Activated naive CD4-positive, alpha-beta T cell treated with anti-CD3 and anti-CD28 coated beads for 36 hours (primary cell): Measurements from ENCODE around the gene PEX12. TPM values are rescaled to one million over a fixed set of nuclear protein-coding genes. Genes with fewer than 3 reads are reported as not detected.
"Not testable (repeated sequence)": the region's sequence is repeated elsewhere in the genome, so short reads cannot be mapped to it uniquely, and the experiment has no call there.

Experiments
- CTCF ChIA-PET: fragments of 350-600 bp; sonication (Branson Sonifier 250); formaldehyde crosslinking; loops from one replicate; lab custom pipeline; 2021; ENCODE audit warnings: antibody characterized with exemption; lab: Charles Lee
- DNase-seq: peaks from one replicate; pipeline ENCODE4 v3.0.0-alpha.2; 2020
- H3K27ac Mint-ChIP-seq: one replicate; pipeline ENCODE4 v1.8.0; 2021; ENCODE audit warnings: mild to moderate bottlenecking, mixed read lengths
- H3K27me3 Mint-ChIP-seq: one replicate; pipeline ENCODE4 v1.8.0; 2021; ENCODE audit warnings: low read depth, mixed read lengths
- H3K36me3 Mint-ChIP-seq: one replicate; pipeline ENCODE4 v1.8.0; 2021; ENCODE audit warnings: low read depth, mixed read lengths
- H3K4me1 Mint-ChIP-seq: one replicate; pipeline ENCODE4 v1.8.0; 2021; ENCODE audit warnings: low read depth, mixed read lengths
- H3K4me3 Mint-ChIP-seq: one replicate; pipeline ENCODE4 v1.8.0; 2021; ENCODE audit warnings: mild to moderate bottlenecking, moderate library complexity, mixed read lengths
- H3K9me3 Mint-ChIP-seq: one replicate; pipeline ENCODE4 v1.8.0; 2021; ENCODE audit warnings: mixed read lengths
- intact Hi-C: fragments of 100-400 bp; cut with micrococcal nuclease; formaldehyde crosslinking; loops from one replicate; pipeline ENCODE4 v1.15.1; 2023
- total RNA-seq, 2 experiments: library from RNA; stranded (reverse); gene quantifications; one replicate each; pipeline ENCODE4 v1.2.3, GENCODE V29; 2021

The PEX12 gene
- total RNA-seq, 2 experiments from 2014 or later: 6.2 to 6.5 TPM

GRCh38 chr17:35569405-35569804 is 9.0 kb downstream of the PEX12 start:
- H3K36me3 Mint-ChIP-seq: peaks cover 4% of the 10 kb centered on the region
- no peak overlapping the region for H3K27ac Mint-ChIP-seq
- CTCF ChIA-PET: no interaction called here

DNA sequence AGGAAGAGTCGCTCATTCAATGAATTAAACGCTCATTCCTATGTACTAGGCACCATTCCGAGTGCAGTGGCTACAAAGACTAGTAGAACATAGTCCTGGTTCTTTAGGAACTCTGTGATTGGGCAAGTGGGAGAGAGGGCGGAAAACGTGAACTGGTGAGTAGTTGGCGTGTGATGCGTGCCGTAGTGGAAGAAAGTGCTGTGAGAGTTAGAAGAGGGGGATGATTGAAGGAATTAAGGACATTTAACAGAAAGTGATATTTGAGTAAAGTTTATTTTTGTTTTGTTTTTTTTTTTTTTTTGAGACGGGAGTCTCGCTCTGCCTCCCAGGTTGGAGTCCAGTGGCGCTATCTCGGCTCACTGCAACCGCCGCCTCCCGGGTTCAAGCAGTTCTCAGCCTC is 9.8 kb downstream of the PEX12 start:
- intact Hi-C loops: loop anchor here (1.0 kb wide), 2 partner anchors 10 to 19 kb away; partner anchors contain the start of genes AP2B1 and PEX12
- peak; percentile 54 for DNase-seq
- Mint-ChIP-seq H3K9me3 (no peaks in the 10 kb centered on the region), H3K27ac (peak overlapping the region; percentile 86), H3K36me3 (peaks cover 4% of the 10 kb centered on the region), H3K4me1 (peaks cover 29% of the 10 kb centered on the region), H3K27me3 (no peaks in the 10 kb centered on the region), H3K4me3 (peak overlapping the region; percentile 82)
- CTCF ChIA-PET: interaction anchor here (1.0 kb wide), 3 partner anchors 10 to 256 kb away, joined by 3 to 4 read pairs (median 3); partner anchors contain the start of gene PEX12

More at GRCh38 chr17:35569405-35569804, 9.0 kb downstream of the PEX12 start:
- DNase-seq: no peak
- Mint-ChIP-seq H3K4me3 (peak overlapping the region; percentile 82), H3K27me3 (no peaks in the 10 kb centered on the region), H3K9me3 (no peaks in the 10 kb centered on the region), H3K4me1 (peaks cover 29% of the 10 kb centered on the region)
- intact Hi-C loops: no loop called here

GRCh38 chr17:35566968-35567367 is 11.4 kb downstream of the PEX12 start:
- intact Hi-C loops: no loop called here
- peaks cover 29% of the 10 kb centered on the region for H3K4me1 Mint-ChIP-seq
- peak overlapping the region; percentile 34 for H3K27ac Mint-ChIP-seq
- H3K4me3 Mint-ChIP-seq: peak overlapping the region; percentile 82
- H3K9me3 Mint-ChIP-seq: no peaks in the 10 kb centered on the region
- H3K27me3 Mint-ChIP-seq: no peaks in the 10 kb centered on the region
- CTCF ChIA-PET: no interaction called here
- no peak for DNase-seq
- H3K36me3 Mint-ChIP-seq: peaks cover 4% of the 10 kb centered on the region

DNA sequence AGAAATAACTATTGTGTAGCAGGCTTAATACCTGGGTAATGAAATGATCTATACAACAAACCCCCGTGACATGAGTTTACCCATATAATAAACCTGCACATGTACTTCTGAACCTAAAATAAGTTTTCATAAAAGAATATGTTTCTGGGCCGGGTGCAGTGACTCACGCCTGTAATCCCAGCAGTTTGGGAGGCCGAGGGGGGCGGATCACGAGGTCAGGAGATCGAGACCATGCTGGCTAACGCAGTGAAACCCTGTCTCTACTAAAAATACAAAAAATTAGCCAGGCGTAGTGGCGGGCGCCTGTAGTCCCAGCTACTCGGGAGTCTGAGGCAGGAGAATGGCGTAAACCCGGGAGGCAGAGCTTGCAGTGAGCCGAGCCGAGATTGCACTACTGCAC is 15.2 kb downstream of the PEX12 start:
- intact Hi-C loops, H3K27ac Mint-ChIP-seq, H3K27me3 Mint-ChIP-seq, H3K9me3 Mint-ChIP-seq, H3K4me3 Mint-ChIP-seq, DNase-seq, H3K36me3 Mint-ChIP-seq: not testable (repeated sequence)
- H3K4me1 Mint-ChIP-seq: peaks cover 10% of the 10 kb centered on the region
- CTCF ChIA-PET: interaction anchor here (0.6 kb wide), 1 partner anchor 263 kb away, joined by 3 read pairs; no protein-coding TSS in a partner anchor

DNA sequence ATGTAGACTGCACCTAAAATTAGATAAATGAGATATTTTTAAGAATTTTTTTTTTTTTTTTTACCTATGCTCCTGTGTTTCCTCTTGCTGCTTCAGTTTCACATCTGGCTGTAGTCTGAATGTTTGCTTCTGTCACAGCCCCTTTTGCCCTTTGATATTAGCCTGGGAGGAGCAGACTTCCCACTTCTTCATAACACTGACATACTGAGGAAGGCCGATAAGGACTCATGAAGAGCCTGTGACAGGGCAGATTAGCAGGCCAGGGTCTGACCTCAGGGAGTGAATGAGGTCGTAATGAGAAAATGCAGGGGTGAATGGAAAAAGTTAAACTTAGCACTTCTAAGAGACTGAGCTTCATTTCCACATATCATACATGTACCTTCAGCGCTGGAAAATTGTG is 17.7 kb downstream of the PEX12 start, which contains the start of gene SLFN14:
SLFN14 (minus strand) TSS at position 117 of the 400 bp plus-strand sequence. CDS start 2,757 bp downstream, outside the sequence.
- DNase-seq: no peak
- Mint-ChIP-seq H3K4me1 (peaks cover 3% of the 10 kb centered on the region), H3K27me3 (no peaks in the 10 kb centered on the region), H3K36me3 (no peaks in the 10 kb centered on the region), H3K4me3 (no peak within 1 kb of the TSS), H3K9me3 (no peaks in the 10 kb centered on the region), H3K27ac (no peak within 1 kb of the TSS)
- intact Hi-C loops: no loop called here
- CTCF ChIA-PET: interaction anchor here (0.6 to 1.2 kb wide), 4 partner anchors 9 to 241 kb away, joined by 3 read pairs; no protein-coding TSS in a partner anchor

GRCh38 chr17:35559495-35560210 is 18.7 kb downstream of the PEX12 start:
- H3K4me1 Mint-ChIP-seq: peaks cover 3% of the 10 kb centered on the region
- H3K4me3 Mint-ChIP-seq: no peak overlapping the region
- no peak for DNase-seq
- H3K27me3 Mint-ChIP-seq: no peaks in the 10 kb centered on the region
- no peak overlapping the region for H3K27ac Mint-ChIP-seq
- CTCF ChIA-PET: interaction anchor here (1.1 to 1.3 kb wide), 2 partner anchors 8 to 10 kb away, joined by 3 read pairs; no protein-coding TSS in a partner anchor
- intact Hi-C loops: no loop called here
- no peaks in the 10 kb centered on the region for H3K9me3 Mint-ChIP-seq
- H3K36me3 Mint-ChIP-seq: no peaks in the 10 kb centered on the region

DNA sequence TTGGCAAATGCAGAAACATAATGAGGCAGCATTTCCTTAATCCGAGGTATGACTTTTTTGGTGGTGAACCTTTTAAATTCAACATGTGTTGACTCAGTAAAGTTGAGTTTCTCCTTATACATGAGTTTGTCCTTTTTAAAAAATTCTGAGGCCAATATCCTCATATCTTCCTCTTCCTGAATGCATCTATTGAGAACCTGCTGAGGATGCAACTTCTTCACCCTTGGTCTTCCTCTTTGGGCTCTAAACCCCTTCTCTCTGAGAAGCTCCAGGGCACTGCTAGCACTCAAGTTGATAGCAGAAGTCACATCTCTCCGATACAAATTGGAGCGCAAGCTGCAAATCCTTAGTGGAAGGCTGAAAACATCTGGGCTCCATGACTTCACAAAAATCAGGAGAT is 21.0 kb downstream of the PEX12 start:
- CTCF ChIA-PET: interaction anchor here (0.7 to 0.9 kb wide), 3 partner anchors 159 to 245 kb away, joined by 3 to 4 read pairs (median 4); no protein-coding TSS in a partner anchor
- no peak for DNase-seq
- H3K27me3 Mint-ChIP-seq: no peaks in the 10 kb centered on the region
- H3K36me3 Mint-ChIP-seq: no peaks in the 10 kb centered on the region
- no peak overlapping the region for H3K4me3 Mint-ChIP-seq
- intact Hi-C loops: no loop called here
- no peak overlapping the region for H3K27ac Mint-ChIP-seq
- no peaks in the 10 kb centered on the region for H3K9me3 Mint-ChIP-seq
- peaks cover 3% of the 10 kb centered on the region for H3K4me1 Mint-ChIP-seq

DNA sequence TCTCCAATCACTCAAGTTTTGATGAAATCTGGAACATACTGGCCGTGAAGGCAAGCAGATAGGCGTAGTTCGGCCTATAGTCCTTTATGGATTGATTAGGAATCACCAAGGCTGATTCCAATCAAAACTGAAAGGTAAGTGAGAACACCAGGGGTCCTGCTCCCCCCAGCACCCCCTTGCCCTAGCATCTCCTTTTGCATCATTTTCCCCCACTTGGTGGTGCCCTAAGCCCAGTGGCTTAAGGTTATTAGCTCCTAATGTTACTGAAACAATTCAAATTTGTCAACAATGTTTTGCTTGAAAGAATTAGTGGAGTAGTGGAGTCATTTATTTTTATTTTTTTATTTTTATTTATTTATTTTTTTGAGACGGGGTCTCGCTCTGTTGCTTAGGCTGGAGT is 22.7 kb downstream of the PEX12 start:
- Mint-ChIP-seq H3K9me3 (no peaks in the 10 kb centered on the region), H3K27ac (no peak overlapping the region), H3K4me3 (no peak overlapping the region), H3K4me1 (peaks cover 1% of the 10 kb centered on the region), H3K36me3 (no peaks in the 10 kb centered on the region), H3K27me3 (no peaks in the 10 kb centered on the region)
- peak; percentile 39 for DNase-seq
- intact Hi-C loops: loop anchor here (2.0 kb wide), 1 partner anchor 191 kb away; no protein-coding TSS in a partner anchor
- CTCF ChIA-PET: interaction anchor here (1.0 kb wide), 1 partner anchor 192 kb away, joined by 3 read pairs; no protein-coding TSS in a partner anchor

- Mint-ChIP-seq H3K27me3 (no peaks in the 10 kb centered on the region), H3K36me3 (no peaks in the 10 kb centered on the region), H3K9me3 (no peaks in the 10 kb centered on the region), H3K4me3 (no peak overlapping the region), H3K4me1 (no peaks in the 10 kb centered on the region), H3K27ac (no peak overlapping the region)
- peak; percentile 26 for DNase-seq
- CTCF ChIA-PET: interaction anchor here (1.1 kb wide), 1 partner anchor 12 kb away, joined by 5 read pairs; no protein-coding TSS in a partner anchor
- intact Hi-C loops: loop anchor here (2.0 kb wide), 1 partner anchor 192 kb away; no protein-coding TSS in a partner anchor
Measured at GRCh38 chr17:35554668-35555067, 23.7 kb downstream of the PEX12 start.

DNA sequence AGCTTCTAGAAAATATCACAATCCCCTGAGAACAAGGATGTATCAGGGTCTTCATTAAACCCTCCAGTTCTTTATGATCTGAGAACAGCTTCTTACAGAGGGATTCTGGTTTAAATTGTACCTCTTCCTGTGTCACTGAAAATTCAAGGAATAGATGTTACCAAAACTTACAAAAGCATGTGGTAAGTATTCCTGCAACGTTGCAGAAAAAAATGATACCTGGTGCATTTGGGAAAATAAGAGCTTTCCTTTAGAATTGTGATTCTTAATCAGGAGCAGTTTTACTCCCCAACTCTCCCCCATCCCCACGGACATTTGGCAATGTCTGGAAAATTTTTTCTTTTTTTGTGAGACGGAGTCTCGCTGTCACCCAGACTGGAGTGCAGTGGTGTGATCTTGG is 25.1 kb downstream of the PEX12 start:
- no peak for DNase-seq
- no peak overlapping the region for H3K27ac Mint-ChIP-seq
- CTCF ChIA-PET: no interaction called here
- no peaks in the 10 kb centered on the region for H3K9me3 Mint-ChIP-seq
- H3K36me3 Mint-ChIP-seq: no peaks in the 10 kb centered on the region
- intact Hi-C loops: no loop called here
- no peaks in the 10 kb centered on the region for H3K27me3 Mint-ChIP-seq
- H3K4me1 Mint-ChIP-seq: peaks cover 8% of the 10 kb centered on the region
- no peak overlapping the region for H3K4me3 Mint-ChIP-seq

DNA sequence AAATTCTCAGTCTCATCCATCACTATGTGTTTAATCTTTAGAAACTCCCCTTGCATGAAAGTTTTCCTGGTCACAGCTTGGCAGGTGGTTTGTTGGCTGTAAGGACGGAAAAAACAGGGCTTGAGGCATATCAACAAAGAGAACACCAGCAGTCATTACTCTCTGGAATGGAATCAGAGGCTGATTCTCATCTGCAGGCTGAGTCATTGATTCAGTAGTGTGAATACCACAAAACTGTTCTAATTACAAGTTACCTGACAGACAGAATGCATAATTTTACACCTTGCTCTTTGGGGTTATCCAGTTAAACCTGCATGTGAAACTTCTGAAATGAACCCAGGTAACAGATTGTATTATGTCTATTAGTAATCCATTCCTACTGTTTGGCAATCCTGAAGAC is 29.4 kb downstream of the PEX12 start:
- no peaks in the 10 kb centered on the region for H3K36me3 Mint-ChIP-seq
- no peak for DNase-seq
- H3K27ac Mint-ChIP-seq: no peak overlapping the region
- intact Hi-C loops: no loop called here
- no peaks in the 10 kb centered on the region for H3K27me3 Mint-ChIP-seq
- H3K4me1 Mint-ChIP-seq: peaks cover 26% of the 10 kb centered on the region
- H3K4me3 Mint-ChIP-seq: no peak overlapping the region
- CTCF ChIA-PET: no interaction called here
- H3K9me3 Mint-ChIP-seq: no peaks in the 10 kb centered on the region

DNA sequence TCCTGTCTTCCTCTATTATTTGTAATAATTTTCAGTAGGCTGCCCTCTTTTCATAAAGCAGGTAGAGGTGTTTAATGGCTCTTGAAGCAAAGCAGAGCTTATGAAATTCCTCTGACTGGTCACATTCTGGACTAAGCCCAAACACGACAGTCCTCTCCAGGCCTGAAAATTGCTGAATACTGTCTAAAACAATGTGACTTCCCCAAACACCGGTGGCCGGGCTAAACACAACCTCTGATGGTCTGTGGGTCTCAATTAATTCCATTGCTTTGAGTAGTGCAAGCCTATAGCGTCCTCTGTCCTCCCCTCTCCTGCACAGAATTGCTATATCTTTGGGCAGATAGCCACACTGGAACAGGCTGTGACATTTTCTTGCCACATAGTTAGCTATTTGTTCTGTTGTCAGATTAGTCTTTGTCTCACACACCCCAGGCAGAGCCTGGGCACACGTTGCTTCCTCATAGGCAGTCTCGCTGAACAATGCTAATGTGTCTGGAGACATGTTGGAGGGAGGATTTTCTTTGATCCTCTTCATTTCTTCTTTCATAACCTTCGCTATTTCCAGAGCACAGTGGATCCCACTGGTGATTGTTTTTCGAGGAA is 30.1 kb downstream of the PEX12 start:
- Mint-ChIP-seq H3K27me3 (no peaks in the 10 kb centered on the region), H3K36me3 (no peaks in the 10 kb centered on the region), H3K27ac (no peak overlapping the region), H3K4me1 (peaks cover 29% of the 10 kb centered on the region), H3K4me3 (no peak overlapping the region), H3K9me3 (no peaks in the 10 kb centered on the region)
- CTCF ChIA-PET: interaction anchor here (0.9 kb wide), 1 partner anchor 9 kb away, joined by 5 read pairs; no protein-coding TSS in a partner anchor
- intact Hi-C loops: no loop called here
- DNase-seq: no peak
